Panc1 (cell line): ENCODE measurements around the gene ATP9A. TPM values are rescaled to one million over a fixed set of nuclear protein-coding genes. Genes with fewer than 3 reads are reported as not detected.

Experiments used
- ATAC-seq: fragments of 200-7000 bp; cut with Tn5 transposase; 2 replicates; pipeline ENCODE4 v1.9.1; 2020; ENCODE audit warnings: mild to moderate bottlenecking, moderate library complexity
- BruUV-seq: library from RNA; stranded (reverse); fragments of 400-500 nt; replicated peaks from 2 replicates; lab custom pipeline; 2021; lab: Mats Ljungman, UMichigan
- CTCF ChIA-PET: fragments of 300-600 bp; sonication (Branson Sonifier 250); formaldehyde crosslinking; loops from one replicate; lab custom pipeline; 2022; ENCODE audit warnings: antibody characterized with exemption; lab: Charles Lee
- POLR2A ChIA-PET: fragments of 300-600 bp; sonication (Branson Sonifier 250); formaldehyde crosslinking; loops from one replicate; lab custom pipeline; 2022; ENCODE audit warnings: antibody characterized with exemption; lab: Charles Lee
- DNase-seq: peaks from one replicate; pipeline ENCODE4 v3.0.0-alpha.2; 2010; ENCODE audit warnings: low read depth, low spot score
- H3K27ac ChIP-seq: 2 replicates; pipeline ENCODE4 v1.5.1; 2011; ENCODE audit warnings: mild to moderate bottlenecking, low read length, inconsistent platforms
- H3K27me3 ChIP-seq: fragments of 200-500 bp; sonication (Bioruptor generic); 2 replicates; pipeline ENCODE4 v1.6.0; 2014; ENCODE audit warnings: low read length, inconsistent platforms; ENCODE audit not compliant: control insufficient read depth, insufficient read depth
- H3K36me3 ChIP-seq: fragments of 200-500 bp; sonication (Bioruptor generic); 2 replicates; pipeline ENCODE4 v1.5.1; 2014; ENCODE audit warnings: inconsistent platforms, mild to moderate bottlenecking, low read length, moderate library complexity; ENCODE audit not compliant: control insufficient read depth, insufficient read depth
- H3K4me1 ChIP-seq: 2 replicates; pipeline ENCODE4 v1.5.1; 2011; ENCODE audit warnings: inconsistent platforms, mild to moderate bottlenecking, low read length, moderate library complexity; ENCODE audit not compliant: control insufficient read depth, insufficient read depth
- H3K4me3 ChIP-seq, 2 experiments: 2 replicates each; pipeline ENCODE4 v1.5.1; 2011 to 2012; ENCODE audit warnings: low read depth in 2 of 2, low read length in 2 of 2, mild to moderate bottlenecking in 2 of 2, inconsistent platforms in 1 of 2, moderate library complexity in 1 of 2
- H3K9me3 ChIP-seq: fragments of 200-500 bp; sonication (Bioruptor generic); 2 replicates; pipeline ENCODE4 v1.5.1; 2014; ENCODE audit warnings: low read depth, mild to moderate bottlenecking, inconsistent platforms, low read length, moderate library complexity; ENCODE audit not compliant: control insufficient read depth, insufficient read depth
- CTCF ChIP-seq: fragments of 450-650 bp; IDR thresholded peaks from 2 replicates; pipeline ENCODE4 v1.5.1; 2017; ENCODE audit warnings: mild to moderate bottlenecking
- POLR2AphosphoS5 ChIP-seq: IDR thresholded peaks from 2 replicates; pipeline ENCODE4 v1.6.1; 2012; ENCODE audit warnings: mild to moderate bottlenecking, low read depth, low read length, moderate library complexity
- SIN3A ChIP-seq: IDR thresholded peaks from 2 replicates; pipeline ENCODE4 v1.6.1; 2012; ENCODE audit warnings: low read depth, mild to moderate bottlenecking, low read length, moderate library complexity, borderline replicate concordance; ENCODE audit not compliant: insufficient read depth
- TCF7L2 ChIP-seq: IDR thresholded peaks from 2 replicates; pipeline ENCODE4 v1.6.1; 2011; ENCODE audit warnings: mild to moderate bottlenecking, low read depth, low read length, inconsistent platforms
- in situ Hi-C: cut with HindIII; loops from 2 replicates; pipeline ENCODE4 v1.10.0; 2016; ENCODE audit warnings: low sequenced_read_pairs, low pct_unique_long_range_greater_than_20kb
- intact Hi-C: fragments of 100-400 bp; cut with micrococcal nuclease; formaldehyde crosslinking; loops from one replicate; pipeline ENCODE4 v1.10.0; 2022; ENCODE audit not compliant: unreplicated experiment
- total RNA-seq: library from RNA; stranded (reverse); gene quantifications from one replicate; pipeline ENCODE4 v1.2.1, GENCODE V29; 2021; ENCODE audit not compliant: unreplicated experiment
- TF ChIP-seq, protein P1 (sequence below), 2 experiments: IDR thresholded peaks; 2 replicates each; pipeline ENCODE4 v1.6.1; 2011 to 2012; ENCODE audit warnings: low read depth in 2 of 2, control low read depth in 1 of 2, low read length in 1 of 2, mild to moderate bottlenecking in 1 of 2, moderate library complexity in 1 of 2; ENCODE audit not compliant: insufficient read depth in 1 of 2

Gene ATP9A
- total RNA-seq, 1 experiment from 2014 or later = 8.7 TPM

GRCh38 chr20:51584116-51584515 is 184.1 kb downstream of the ATP9A start:
- intact Hi-C loops (no loop called here), in situ Hi-C loops (no loop called here)
- no peak overlapping the region for H3K27ac ChIP-seq
- POLR2A ChIA-PET = interaction anchor here (0.6 kb wide), 1 partner anchor 145 kb away, joined by 5 read pairs; no protein-coding TSS in a partner anchor
- BruUV-seq = no TSS peak
- no peaks in the 10 kb centered on the region for H3K36me3 ChIP-seq
- DNase-seq = no peak
- H3K27me3 ChIP-seq = no peaks in the 10 kb centered on the region
- ATAC-seq = no peak
- no peaks in the 10 kb centered on the region for H3K9me3 ChIP-seq
- H3K4me3 ChIP-seq = no peak overlapping the region
- no peak for TF ChIP-seq SIN3A
- no peak for TF ChIP-seq CTCF
- CTCF ChIA-PET = interaction anchor here (1.1 kb wide), 1 partner anchor 11 kb away, joined by 3 read pairs; no protein-coding TSS in a partner anchor
- H3K4me1 ChIP-seq = no peaks in the 10 kb centered on the region

GRCh38 chr20:51583499-51583898 is 184.7 kb downstream of the ATP9A start:
- BruUV-seq = no TSS peak
- intact Hi-C loops = no loop called here
- ATAC-seq (no peak), DNase-seq (no peak)
- TF ChIP-seq SIN3A (no peak), CTCF (no peak), POLR2AphosphoS5 (no peak), TCF7L2 (no peak)
- TF ChIP-seq, protein P1, sequence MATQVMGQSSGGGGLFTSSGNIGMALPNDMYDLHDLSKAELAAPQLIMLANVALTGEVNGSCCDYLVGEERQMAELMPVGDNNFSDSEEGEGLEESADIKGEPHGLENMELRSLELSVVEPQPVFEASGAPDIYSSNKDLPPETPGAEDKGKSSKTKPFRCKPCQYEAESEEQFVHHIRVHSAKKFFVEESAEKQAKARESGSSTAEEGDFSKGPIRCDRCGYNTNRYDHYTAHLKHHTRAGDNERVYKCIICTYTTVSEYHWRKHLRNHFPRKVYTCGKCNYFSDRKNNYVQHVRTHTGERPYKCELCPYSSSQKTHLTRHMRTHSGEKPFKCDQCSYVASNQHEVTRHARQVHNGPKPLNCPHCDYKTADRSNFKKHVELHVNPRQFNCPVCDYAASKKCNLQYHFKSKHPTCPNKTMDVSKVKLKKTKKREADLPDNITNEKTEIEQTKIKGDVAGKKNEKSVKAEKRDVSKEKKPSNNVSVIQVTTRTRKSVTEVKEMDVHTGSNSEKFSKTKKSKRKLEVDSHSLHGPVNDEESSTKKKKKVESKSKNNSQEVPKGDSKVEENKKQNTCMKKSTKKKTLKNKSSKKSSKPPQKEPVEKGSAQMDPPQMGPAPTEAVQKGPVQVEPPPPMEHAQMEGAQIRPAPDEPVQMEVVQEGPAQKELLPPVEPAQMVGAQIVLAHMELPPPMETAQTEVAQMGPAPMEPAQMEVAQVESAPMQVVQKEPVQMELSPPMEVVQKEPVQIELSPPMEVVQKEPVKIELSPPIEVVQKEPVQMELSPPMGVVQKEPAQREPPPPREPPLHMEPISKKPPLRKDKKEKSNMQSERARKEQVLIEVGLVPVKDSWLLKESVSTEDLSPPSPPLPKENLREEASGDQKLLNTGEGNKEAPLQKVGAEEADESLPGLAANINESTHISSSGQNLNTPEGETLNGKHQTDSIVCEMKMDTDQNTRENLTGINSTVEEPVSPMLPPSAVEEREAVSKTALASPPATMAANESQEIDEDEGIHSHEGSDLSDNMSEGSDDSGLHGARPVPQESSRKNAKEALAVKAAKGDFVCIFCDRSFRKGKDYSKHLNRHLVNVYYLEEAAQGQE (IDR thresholded peaks at IDR 0.05; ENCODE audit: insufficient read depth in 1 of 2, low read depth in 2 of 2, low read length in 1 of 2) = no peak
- H3K4me3 ChIP-seq = no peak overlapping the region
- no peaks in the 10 kb centered on the region for H3K4me1 ChIP-seq
- in situ Hi-C loops = no loop called here
- H3K27me3 ChIP-seq = no peaks in the 10 kb centered on the region
- H3K36me3 ChIP-seq = no peaks in the 10 kb centered on the region
- ChIA-PET CTCF (no interaction called here), POLR2A (interaction anchor here (0.6 kb wide), 1 partner anchor 145 kb away, joined by 5 read pairs; no protein-coding TSS in a partner anchor)
- no peak overlapping the region for H3K27ac ChIP-seq
- H3K9me3 ChIP-seq = no peaks in the 10 kb centered on the region
